ENCODE data around the gene NRXN3.
"Not testable (repeated sequence)": the region's sequence is repeated elsewhere in the genome, so short reads cannot be mapped to it uniquely, and the experiment has no call there.

The NRXN3 gene

DNA sequence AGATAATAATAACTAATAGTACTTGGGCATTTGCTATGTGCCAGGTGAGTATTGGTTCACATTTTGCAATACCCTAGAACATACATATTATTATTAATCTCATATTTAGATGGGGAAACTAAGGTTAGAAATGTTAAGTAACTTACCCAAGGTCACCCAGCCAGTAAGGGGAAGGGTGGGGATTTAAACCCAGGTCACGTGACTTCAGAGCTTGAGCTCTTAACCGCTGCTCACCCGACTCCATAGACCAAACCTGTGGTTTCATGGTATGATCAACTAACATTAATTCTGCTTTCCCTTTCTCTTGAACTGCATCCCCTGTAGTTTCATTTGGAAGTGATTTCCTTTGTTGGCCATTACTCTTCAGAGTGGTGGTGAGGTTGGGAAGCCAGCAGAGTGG is 242.3 kb downstream of the NRXN3 start:
- no peak for DNase-seq

- no peak for DNase-seq
Observed at GRCh38 chr14:78414172-78414571, 244.0 kb downstream of the NRXN3 start.

- DNase-seq: no peak
Observed at GRCh38 chr14:78417532-78417931, 247.4 kb downstream of the NRXN3 start.

DNA sequence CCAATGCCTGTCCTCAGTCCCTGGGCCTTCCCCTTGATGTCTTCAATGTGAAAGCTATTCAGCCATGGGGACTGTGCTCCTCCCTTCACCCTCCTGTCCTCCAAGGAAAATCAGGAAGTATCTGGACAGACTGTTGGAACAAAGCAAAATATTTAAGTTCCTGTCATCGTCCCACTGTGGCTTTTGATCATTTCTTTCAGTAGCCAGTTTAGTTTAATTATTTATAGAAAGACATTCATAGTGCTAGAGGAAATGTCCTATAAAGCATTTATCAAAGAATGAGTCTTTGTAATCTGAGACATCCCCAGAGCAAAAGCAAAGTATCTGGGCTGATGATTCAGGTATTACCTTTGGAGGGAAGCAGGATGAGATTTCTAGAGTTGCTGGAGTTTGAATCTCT is 254.1 kb downstream of the NRXN3 start:
- no peak for DNase-seq

DNA sequence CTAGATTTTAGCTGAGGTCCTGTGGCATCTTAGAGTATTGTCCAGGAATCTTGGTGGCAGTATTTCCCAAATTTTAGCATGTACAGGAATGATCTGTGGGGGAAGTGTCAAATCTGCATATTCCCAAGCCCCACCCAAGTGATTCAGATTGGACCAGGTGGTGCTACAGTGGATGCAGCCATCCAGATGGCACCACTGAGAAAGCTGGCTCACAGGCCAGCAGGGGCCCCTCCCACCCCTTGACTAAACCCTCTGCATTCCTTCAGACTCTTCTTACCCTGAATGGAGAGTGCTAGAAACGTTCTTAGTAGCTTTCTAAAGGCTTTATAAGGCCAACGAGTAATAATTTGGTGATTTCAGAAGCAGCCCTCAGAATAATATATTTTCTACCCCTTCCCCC is 255.2 kb downstream of the NRXN3 start:
- DNase-seq: no peak

GRCh38 chr14:78425782-78426181 is 255.6 kb downstream of the NRXN3 start:
- DNase-seq: no peak

DNA sequence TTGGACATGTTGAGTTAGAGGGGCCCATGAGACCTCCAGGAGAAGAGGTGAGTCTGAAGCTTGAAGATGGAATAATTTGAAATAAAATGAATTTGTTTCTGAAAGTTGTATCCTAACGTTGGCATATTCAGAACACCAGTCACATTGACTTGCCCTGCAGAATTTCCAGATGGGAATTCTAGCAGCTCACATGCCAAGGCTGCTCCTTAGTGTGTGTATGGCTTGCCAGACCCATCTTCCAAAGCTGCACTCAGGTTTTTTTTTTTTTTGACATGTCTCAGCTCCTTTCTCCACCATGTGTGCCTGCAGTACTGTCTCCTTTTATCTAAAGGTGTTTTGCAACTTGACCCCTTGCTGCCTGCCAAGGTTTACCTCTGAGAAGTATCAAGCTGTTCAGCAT is 261.9 kb downstream of the NRXN3 start:
- DNase-seq: no peak

- not testable (repeated sequence) for DNase-seq
Observed at GRCh38 chr14:78437448-78437847, 267.3 kb downstream of the NRXN3 start.

DNA sequence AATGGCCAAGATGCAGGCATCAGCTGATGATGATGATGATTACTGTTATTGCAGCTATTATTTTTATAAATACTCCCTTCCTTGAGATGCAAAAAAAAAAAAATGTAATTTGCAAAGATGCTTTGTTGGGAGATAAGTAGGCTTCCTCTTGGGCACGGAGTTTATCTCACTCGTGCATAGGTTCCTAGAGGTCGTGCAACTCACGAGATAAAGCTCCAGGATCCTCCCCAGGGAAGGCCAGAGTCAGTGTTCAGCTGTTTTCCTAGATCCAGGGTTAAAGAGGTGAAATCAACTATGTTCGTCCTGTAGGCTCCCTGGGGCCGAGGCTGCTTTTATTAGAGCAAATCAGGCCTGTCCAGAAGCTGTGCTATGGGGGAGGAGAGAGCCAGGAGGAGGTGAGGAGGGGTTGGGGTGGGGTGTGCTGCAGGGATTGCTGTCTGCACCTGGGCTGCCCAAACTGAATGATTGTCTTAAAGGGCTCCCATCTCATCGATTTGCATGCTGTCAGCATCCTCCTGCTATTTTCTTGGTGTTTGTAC is 270.3 kb downstream of the NRXN3 start:
- no peak for DNase-seq

DNA sequence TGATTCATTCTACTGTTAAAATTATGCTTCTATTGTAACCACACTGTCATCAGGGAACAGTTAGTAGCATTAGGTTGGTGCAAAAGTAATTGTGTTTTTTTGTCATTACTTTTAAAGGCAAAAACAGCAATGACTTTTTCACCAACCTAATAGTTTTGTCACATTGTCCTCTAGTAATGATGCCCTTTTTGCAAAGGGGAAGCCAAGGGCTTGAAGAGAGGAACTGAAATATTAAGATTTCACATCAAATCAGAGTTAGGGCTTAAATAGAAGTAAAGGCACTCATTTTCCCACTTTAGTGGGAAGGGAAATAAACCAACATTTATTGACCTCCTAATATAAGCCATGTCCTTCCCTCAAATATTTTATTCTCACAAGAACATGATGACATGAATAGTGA is 273.7 kb downstream of the NRXN3 start:
- DNase-seq: no peak

DNA sequence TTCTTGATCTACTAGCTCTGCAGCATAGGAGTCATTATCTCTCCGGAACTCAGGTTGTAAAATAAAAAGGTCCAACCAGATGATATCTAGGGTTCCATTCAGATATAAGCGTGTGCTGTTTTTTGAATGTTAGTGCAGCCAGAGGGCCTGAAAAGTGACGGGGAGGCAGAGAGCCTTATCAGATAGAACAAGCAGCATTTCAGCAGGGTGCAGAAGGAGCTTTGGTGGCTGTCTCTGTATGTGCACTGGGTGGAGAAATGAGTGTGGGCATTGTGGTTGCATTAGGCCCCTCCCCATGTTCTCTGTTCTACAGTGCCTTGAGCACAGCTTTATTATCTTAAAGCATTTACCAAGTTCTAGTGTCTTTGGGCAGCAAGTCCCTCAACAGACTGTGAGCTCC is 275.1 kb downstream of the NRXN3 start:
- no peak for DNase-seq

- DNase-seq: peak; percentile 5
Observed at GRCh38 chr14:78446807-78447206, 276.6 kb downstream of the NRXN3 start.

GRCh38 chr14:78448164-78449094 is 278.3 kb downstream of the NRXN3 start:
- peak; percentile 31 for DNase-seq

DNA sequence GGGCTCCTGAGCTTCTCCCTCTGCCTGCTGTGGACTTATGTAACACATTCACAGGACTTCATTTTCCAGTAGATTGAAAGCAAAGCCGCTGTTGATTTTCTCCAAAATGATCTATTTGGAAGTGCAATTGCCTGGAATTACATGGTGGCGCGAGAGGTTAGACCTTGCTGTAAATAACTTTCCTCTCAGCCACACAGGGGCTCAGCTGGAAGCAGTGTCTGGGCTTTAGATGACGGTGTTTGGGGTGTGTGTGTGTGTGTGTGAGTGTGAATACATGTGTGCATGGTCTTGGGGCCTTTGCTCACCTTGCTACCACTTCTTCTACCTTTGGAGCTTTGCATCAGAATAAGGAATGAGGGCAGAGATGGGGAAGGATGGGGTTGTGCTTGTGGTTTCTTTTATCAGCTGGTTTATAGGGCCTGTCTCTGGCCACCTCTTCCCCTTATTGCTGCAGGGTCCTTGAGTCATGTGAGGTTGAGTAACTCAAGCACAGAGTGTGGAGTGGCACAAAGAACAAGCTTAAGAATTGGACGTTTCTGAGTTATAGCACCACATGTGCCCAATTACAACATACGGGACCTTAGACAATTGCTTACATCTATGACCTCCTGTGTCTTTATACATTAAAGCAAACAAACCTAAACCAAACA is 280.6 kb downstream of the NRXN3 start:
- DNase-seq: no peak

DNA sequence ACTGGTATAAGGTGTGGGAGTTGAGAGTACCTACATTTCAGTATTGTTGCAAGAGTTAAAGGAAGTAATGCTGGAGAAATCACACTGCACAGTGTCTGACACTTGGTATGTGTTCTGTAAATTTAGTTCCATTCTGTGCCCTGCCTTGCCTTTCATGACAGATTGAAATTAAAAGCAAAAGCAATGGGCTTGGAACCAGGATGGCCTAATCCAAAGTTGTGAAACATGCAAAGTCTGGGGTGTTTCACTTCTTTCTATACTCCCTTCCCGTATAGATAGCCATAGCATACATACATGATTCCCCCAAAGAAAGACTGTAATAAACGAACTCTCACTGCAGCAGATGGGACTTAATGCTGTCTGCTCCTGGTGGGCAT is 281.1 kb downstream of the NRXN3 start:
- DNase-seq: no peak

- no peak for DNase-seq
Observed at GRCh38 chr14:78455896-78456435, 285.8 kb downstream of the NRXN3 start.

DNA sequence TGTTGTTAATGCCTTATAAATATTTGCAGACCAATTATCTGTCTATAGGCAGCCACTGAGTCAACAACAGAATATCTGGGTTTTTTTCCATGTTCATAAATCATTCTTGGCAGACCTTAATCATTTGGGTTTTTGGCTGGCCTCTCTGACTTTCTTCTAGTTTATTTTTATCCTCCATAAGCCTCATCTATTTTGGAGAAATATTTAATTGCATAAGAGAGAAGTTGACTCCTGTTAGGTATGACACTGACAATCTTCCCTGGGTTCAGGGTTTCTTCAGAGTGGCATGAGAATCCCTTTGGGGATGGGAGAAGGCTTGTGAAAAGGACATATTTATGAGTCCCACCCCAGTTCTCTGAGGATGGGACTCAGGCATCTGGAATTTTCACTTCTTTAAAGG is 299.8 kb downstream of the NRXN3 start:
- no peak for DNase-seq

GRCh38 chr14:78479127-78479780 is 309.1 kb downstream of the NRXN3 start:
- DNase-seq: no peak

DNA sequence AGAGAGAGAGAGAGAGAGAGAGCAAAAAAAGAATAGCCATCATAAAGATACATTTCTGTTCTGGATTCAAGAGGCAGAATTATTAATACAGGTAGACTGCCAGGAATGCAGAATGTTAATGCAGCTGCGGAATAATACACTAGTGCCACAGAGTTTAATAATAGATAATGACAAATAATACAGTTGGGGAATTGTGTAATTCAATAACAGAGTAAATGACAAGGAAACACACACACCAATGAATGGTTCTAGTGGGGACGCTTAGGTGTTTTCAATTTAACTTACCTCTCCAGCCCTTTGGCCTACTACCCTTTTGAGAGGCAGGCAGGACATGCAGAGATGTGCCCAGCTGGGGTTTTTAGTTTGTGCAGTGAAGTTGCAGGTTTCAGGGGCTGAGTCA is 313.9 kb downstream of the NRXN3 start:
- no peak for DNase-seq

DNA sequence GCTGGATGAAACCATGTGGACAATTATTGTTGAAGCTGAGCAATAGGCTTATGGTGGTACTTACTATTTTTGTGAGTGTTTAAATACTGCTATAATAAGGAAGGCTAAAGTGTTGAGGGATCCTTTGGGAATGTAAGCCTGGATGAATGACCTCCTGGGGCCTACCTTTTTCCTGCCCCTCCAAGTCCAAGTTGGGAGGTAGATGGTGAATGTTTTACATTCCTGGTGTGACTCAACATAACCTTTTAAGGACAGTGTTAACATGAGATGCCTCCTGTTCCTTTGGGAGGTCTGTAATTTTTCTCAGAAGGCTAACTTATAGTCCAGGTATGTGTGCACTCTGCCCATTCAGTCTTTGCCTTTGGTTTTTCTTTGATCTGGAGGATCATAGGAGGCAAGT is 315.9 kb downstream of the NRXN3 start:
- DNase-seq: no peak

DNA sequence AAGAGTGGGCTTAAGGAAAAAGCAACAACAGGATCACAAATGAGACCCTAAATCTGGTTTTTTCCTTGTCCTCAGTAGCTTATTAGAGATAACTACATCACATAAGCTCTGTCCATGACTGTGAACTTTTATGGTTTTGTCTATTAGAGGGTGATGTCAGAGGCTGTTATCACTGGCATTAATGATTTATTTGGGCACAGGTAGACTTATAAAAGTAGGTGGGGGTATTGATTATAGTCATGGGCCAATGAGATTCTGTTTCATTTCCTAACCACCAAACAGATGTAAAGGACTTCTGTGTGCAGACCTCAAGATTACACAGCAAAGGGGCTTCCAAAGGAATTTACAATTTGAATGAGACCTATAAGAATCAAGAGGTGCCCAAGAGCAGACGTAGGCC is 316.4 kb downstream of the NRXN3 start:
- DNase-seq: no peak

- not testable (repeated sequence) for DNase-seq
Observed at GRCh38 chr14:78487573-78487972, 317.4 kb downstream of the NRXN3 start.

DNA sequence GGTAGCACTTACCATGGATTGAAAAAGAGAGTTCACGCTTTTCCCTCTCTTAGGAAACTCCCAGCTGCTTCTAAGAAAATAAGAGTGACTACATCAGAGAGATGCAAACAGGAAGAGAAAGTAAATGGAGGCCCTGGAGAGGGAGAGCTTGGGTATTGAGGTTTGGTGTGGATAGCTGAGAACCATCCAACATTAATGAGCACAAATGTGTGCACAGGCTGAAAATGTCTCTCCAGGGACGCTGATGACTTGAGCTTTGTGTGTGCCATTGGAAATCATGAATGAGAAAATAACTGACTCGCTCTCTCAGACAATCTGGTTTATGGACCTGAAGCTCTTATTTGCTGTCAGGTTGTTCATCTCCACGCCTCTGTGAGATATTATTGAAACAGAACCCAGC is 318.8 kb downstream of the NRXN3 start:
- no peak for DNase-seq
